Measurements from ENCODE around the gene TRIM15.
"Not testable (repeated sequence)": the region's sequence is repeated elsewhere in the genome, so short reads cannot be mapped to it uniquely, and the experiment has no call there.

The TRIM15 gene

GRCh38 chr6:30131947-30132497 lies 31.3 kb upstream of the TRIM15 start:
- H3K4me3 ChIP-seq = no peak overlapping the region
- H3K27me3 ChIP-seq = peaks cover 0 to 75% of the 10 kb centered on the region in 2 donors
- H3K9me3 ChIP-seq = no peaks in the 10 kb centered on the region
- peaks cover 0 to 15% (median 5%) of the 10 kb centered on the region in 4 donors for H3K4me1 ChIP-seq
- no peak for DNase-seq
- no peaks in the 10 kb centered on the region for H3K36me3 ChIP-seq
- H3K27ac ChIP-seq = no peak overlapping the region
- no peak for TF ChIP-seq CTCF (IDR thresholded peaks at IDR 0.05)
- intact Hi-C loops (cut with DNase I; ENCODE audit: low total_unique reads) = loop anchor here (2.0 kb wide), 1 partner anchor 499 kb away; the partner anchor contains the start of gene GABBR1

GRCh38 chr6:30135147-30135546 lies 28.2 kb upstream of the TRIM15 start:
- Histone ChIP-seq H3K9me3 (no peaks in the 10 kb centered on the region), H3K4me1 (peaks cover 0 to 4% (median 0%) of the 10 kb centered on the region in 4 donors), H3K27me3 (peaks cover 0 to 51% of the 10 kb centered on the region in 2 donors), H3K4me3 (no peak overlapping the region), H3K36me3 (no peaks in the 10 kb centered on the region), H3K27ac (no peak overlapping the region)
- TF ChIP-seq CTCF (IDR thresholded peaks at IDR 0.05) = no peak
- intact Hi-C loops (cut with DNase I; ENCODE audit: low total_unique reads) = loop anchor here (5.0 kb wide), 1 partner anchor 33 kb away; no protein-coding TSS in a partner anchor
- DNase-seq = no peak

- intact Hi-C loops (cut with DNase I; ENCODE audit: low total_unique reads) = loop anchor here (5.0 kb wide), 1 partner anchor 33 kb away; no protein-coding TSS in a partner anchor
- no peak within 1 kb of the TSS for H3K4me3 ChIP-seq
- no peak for DNase-seq
- H3K9me3 ChIP-seq = no peaks in the 10 kb centered on the region
- H3K27me3 ChIP-seq = peaks cover 0 to 50% of the 10 kb centered on the region in 2 donors
- H3K4me1 ChIP-seq = peaks cover 0 to 3% (median 0%) of the 10 kb centered on the region in 4 donors
- H3K27ac ChIP-seq = no peak within 1 kb of the TSS
- H3K36me3 ChIP-seq = no peaks in the 10 kb centered on the region
- TF ChIP-seq CTCF (IDR thresholded peaks at IDR 0.05) = no peak
Measured at GRCh38 chr6:30135757-30136156, 27.6 kb upstream of the TRIM15 start, which contains the start of gene TRIM40. Gene TRIM40, plus strand, starts transcription at chr6:30136140. Its CDS starts 897 bp downstream, at chr6:30137037.

- Histone ChIP-seq H3K36me3 (no peaks in the 10 kb centered on the region), H3K9me3 (no peaks in the 10 kb centered on the region), H3K4me1 (no peaks in the 10 kb centered on the region), H3K27ac (no peak overlapping the region), H3K27me3 (peaks cover 0 to 45% of the 10 kb centered on the region in 2 donors), H3K4me3 (no peak overlapping the region)
- TF ChIP-seq CTCF (IDR thresholded peaks at IDR 0.05) = no peak
- DNase-seq = no peak
- intact Hi-C loops (cut with DNase I; ENCODE audit: low total_unique reads) = loop anchor here (5.0 kb wide), 1 partner anchor 34 kb away; no protein-coding TSS in a partner anchor
Measured at GRCh38 chr6:30136570-30137286, 26.6 kb upstream of the TRIM15 start.

- DNase-seq; H3K4me3 ChIP-seq; H3K36me3 ChIP-seq; H3K27ac ChIP-seq; H3K9me3 ChIP-seq; H3K4me1 ChIP-seq; intact Hi-C loops (cut with DNase I; ENCODE audit: low total_unique reads): not testable (repeated sequence)
- H3K27me3 ChIP-seq = peaks cover 0 to 37% of the 10 kb centered on the region in 2 donors
Measured at GRCh38 chr6:30140240-30140639, 23.1 kb upstream of the TRIM15 start.

- Histone ChIP-seq H3K4me1 (no peaks in the 10 kb centered on the region), H3K4me3 (no peak overlapping the region), H3K36me3 (no peaks in the 10 kb centered on the region), H3K9me3 (no peaks in the 10 kb centered on the region), H3K27ac (no peak overlapping the region), H3K27me3 (peaks cover 0 to 38% of the 10 kb centered on the region in 2 donors)
- DNase-seq = no peak
- no peak for TF ChIP-seq CTCF (IDR thresholded peaks at IDR 0.05)
- intact Hi-C loops (cut with DNase I; ENCODE audit: low total_unique reads) = no loop called here
Measured at GRCh38 chr6:30142665-30143064, 20.7 kb upstream of the TRIM15 start.
